NCI-H1417 (cell line): Measurements from ENCODE around the gene CEP57L1.
"Not testable (repeated sequence)": the region's sequence is repeated elsewhere in the genome, so short reads cannot be mapped to it uniquely, and the experiment has no call there.

ENCODE experiments used
- DNase-seq, 3 experiments: peaks; one replicate each; lab custom pipeline; 2025; lab: John Stamatoyannopoulos, UW

Gene CEP57L1

DNA sequence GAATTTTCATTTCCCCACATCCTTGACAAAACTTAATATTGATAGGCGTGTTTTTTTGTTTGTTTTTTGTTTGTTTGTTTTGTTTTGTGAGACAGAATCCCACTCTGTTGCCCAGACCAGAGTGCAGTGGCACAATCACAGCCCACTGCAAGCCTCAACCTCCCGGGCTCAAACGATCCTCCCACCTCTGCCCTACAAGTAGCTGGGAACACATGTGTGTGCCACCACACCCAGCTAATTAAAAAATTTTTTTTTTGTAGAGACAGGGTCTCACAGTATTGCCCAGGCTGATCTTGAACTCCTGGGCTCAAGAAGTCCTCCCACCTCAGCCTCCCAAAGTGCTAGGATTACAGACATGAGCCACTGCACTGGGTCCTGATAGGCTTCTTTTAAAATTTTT, 9.2 kb downstream of the CEP57L1 start:
- DNase-seq = no peak

DNA sequence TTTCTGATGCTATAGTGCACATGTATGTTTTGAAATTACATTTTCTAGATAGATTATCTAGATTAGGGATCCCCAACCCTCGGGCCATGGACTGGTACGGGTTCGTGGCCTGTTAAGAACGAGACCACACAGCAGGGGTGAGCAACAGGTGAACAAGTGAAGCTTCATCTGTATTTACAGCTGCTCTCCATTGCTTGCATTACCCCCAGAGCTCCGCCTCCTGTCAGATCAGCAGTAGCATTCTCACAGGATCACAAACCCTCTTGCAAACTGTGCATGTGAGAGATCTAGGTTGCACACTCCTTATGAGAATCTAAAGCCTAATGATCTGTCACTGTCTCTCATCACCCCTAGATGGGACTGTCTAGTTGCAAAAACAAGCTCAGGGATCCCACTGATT, 10.4 kb downstream of the CEP57L1 start:
- no peak for DNase-seq

DNA sequence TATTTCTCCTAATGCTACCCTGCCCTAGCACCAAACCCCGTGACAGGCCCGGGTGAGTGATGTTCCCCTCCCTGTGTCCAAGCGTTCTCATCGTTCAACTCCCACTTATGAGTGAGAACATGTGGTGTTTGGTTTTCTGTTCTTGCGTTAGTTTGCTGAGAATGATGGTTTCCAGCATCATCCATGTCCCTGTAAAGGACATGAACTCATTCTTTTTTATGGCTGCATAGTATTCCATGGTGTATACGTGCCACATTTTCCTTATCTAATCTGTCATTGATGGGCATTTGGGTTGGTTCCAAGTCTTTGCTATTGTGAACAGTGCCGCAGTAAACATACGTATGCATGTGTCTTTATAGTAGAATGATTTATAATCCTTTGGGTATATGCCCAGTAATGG, 14.4 kb downstream of the CEP57L1 start:
- DNase-seq = not testable (repeated sequence)

DNA sequence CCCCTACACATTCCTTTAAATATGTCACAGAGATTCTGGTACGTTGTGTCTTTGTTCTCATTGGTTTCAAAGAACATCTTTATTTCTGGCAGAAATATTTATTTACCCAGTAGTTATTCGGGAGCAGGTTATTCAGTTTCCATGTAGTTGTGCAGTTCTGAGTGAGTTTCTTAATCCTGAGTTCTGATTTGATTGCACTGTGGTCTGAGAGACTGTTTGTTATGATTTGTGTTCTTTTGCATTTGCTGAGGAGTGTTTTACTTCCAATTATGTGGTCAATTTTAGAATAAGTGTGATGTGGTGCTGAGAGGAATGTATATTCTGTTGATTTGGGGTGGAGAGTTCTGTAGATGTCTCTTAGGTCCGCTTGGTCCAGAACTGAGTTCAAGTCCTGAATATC, 17.4 kb downstream of the CEP57L1 start:
- DNase-seq = not testable (repeated sequence)

DNA sequence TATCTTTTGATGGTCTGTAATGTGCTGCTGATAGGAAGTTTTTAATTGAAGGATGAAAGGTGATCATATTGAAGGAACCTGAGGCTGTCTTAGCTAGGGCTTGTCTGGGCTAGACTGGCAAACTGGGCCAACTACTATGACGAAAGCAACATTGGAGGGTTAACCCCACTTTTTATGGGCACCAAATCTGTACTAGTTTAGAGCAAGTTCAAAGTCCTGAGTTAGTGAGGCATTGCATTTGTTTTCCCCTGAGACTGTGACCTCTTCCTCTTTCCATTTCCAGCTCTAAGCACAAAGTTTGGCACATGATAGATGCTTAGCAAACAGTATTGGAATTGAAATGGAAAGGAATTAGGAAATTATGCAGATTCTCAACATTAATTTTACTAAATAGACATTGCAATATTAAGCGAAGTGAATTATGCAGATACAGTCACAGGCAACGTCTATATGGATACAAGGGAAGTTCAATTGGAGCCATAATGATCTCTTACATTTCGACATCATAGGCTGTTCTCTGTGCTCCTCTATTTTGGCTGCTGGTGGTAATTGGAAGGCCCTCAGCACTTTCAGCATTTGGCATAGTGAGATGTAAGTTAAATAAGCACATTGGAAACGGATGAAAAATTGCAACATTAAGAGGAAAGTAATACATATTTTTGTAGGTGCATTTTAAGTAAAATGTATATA, 22.2 kb downstream of the CEP57L1 start:
- DNase-seq = no peak

DNA sequence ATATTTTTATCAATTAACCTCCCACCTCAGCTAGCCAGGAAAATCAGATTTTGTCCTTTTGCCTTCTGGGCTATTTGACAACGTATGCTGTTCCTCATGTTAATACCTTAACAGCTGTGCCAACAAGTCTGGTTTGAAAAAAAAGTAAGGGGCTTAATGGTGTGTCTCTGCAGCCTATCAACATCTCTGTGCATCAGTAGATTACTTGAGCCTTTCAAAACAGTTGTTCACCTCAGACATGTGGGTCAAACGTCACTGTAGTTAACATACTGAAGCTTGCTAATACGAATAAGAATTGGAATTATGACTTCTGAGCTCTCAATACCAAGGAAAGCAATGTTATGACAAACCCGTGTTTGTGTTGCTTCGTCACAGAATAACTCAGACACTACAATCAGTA, 23.0 kb downstream of the CEP57L1 start:
- peak in 1 of 3 experiments; percentile 39 for DNase-seq

DNA sequence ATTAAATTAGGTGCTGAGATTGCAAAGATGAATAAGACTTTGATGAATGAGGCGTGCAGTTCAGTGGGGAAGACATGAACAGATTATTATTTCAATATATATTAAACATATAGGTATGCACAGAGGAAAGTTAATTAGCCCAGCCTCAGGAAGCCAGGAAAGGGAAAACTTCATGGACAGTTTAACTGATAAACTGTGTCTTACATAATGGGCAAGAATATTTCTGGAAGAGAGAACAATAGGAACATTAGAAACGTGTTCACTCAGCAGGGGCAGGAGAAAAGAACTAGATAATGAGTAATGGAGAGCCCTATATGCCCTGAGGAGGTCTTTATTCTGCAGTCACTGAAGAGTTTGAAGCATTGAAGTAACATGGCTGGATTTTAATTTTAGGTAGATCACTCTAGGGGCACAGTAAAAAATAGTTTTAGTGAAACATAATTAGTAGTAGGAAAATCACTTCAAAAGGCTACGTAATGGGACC, 23.6 kb downstream of the CEP57L1 start:
- peak in 1 of 3 experiments; percentile 51 for DNase-seq

DNA sequence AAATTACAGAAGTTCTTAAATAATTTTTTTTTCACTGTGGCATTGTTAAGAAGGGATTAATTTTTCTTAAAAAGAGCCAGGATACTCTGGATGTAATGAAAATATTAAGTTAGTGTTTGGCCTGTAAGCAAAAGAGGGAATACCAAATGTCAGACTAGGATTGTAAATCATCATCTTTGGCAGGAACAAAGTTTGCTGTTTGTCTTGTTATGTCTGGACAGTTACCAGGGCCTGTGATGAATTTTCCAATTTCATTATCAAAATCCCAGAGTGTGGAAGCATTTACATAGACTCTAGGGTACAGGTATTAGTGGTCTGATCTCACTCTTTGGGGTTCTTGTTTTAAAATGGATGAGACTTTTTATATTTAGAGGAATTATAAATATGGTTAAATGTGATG, 26.1 kb downstream of the CEP57L1 start:
- no peak for DNase-seq

DNA sequence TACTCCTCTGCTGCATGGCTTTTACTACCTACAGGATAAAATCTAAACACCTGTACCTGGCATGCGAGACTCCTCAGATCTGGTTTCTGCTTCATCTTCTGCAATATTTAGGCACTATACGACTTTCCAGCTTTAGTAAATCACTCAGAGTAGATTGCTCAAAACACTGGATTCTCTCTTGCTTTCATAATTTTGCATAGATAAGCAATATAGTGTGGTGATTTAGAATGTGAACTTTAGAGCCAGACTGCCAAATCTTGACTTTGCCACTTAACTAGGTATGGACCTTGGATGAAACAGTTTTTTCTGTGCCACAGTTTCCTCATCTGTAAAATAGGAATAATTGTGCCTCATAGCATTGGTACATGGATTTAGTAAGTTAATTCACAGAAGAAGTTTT, 28.9 kb downstream of the CEP57L1 start:
- no peak for DNase-seq

DNA sequence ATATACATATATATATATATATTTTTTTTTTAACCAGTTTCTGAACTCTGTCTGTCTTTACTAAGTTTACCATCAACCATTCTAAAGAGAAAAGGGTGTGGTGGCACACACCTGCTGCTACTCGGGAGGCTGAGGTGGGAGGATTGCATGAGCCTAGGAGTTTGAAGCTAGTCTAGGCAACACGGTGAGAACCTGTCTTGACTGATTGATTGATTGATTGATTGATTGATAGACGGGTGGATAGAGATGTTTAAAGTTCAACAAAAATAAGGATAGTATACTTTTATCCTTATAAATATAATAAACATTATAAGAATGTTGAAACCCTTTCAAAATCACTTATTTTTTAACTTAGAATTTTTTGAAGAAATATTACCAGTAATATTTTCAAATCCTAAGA, 30.2 kb downstream of the CEP57L1 start:
- no peak for DNase-seq

DNA sequence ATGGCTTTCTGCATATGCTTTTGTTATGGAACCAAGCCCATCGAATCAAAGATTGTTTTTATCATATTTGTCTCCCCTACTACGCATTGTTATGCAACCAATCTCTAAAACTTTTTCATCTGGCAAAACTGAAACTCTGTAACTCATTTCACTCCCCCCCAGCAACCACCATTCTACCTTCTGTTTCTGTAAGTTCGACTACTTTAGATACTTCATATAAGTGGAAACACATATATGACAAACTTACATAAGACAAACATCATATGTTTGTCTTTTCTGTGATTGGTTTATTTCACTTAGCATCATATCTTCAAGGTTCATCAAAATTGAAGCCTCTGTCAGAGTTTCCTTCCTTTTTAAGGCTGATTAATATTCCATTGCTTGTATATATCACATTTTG, 34.8 kb downstream of the CEP57L1 start:
- DNase-seq = no peak

DNA sequence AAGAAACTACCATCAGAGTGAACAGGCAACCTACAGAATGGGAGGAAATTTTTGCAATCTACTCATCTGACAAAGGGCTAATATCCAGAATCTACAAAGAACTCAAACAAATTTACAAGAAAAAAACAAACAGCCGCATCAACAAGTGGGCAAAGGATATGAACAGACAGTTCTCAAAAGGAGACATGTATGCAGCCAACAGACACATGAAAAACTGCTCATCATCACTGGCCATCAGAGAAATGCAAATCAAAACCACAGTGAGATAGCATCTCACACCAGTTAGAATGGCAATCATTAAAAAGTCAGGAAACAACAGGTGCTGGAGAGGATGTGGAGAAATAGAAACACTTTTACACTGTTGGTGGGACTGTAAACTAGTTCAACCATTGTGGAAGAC, 40.3 kb downstream of the CEP57L1 start:
- DNase-seq = not testable (repeated sequence)

DNA sequence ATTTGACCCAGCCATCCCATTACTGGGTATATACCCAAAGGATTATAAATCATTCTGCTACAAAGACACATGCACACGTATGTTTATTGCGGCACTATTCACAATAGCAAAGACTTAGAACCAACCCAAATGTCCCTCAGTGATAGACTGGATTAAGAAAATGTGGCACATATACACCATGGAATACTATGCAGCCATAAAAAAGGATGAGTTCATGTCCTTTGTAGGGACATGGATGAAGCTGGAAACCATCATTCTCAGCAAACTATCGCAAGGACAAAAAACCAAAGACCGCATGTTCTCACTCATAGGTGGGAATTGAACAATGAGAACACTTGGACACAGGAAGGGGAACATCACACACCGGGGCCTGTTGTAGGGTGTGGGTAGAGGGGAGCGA, 40.7 kb downstream of the CEP57L1 start:
- not testable (repeated sequence) for DNase-seq

DNA sequence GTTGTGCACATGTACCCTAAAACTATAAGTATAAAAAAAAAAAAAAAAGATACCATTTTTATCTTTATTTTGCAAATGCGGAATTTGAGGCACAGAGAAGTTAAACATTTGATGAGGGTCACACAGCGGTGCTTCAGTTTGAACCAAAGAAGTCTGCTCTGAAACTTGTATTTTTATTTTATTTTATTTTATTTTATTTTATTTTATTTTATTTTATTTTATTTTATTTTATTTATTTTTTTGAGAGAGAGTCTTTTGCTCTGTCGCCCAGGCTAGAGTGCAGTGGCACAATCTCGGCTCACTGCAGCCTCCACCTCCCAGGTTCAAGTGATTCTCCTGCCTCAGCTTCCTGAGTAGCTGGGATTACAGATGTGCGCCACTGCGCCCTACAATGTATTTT, 41.2 kb downstream of the CEP57L1 start:
- DNase-seq = not testable (repeated sequence)

DNA sequence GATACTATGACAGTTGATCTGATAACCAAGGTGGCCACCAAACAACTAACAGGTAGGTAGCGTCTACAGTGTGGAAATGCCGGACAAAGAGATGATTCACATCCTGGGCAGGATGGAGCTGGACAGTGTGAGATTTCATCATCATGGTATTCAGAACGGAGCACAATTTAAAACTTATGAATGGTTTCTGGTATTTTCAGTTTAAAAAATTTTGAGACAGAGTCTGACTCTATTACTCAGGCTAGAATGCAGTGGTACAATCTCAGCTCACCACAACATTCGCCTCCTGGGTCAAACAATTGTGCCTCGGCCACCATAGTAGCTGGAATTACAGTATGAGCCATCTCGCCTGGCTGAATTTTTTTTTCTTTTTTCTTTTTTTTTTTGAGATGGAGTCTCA, 43.8 kb downstream of the CEP57L1 start:
- no peak for DNase-seq

DNA sequence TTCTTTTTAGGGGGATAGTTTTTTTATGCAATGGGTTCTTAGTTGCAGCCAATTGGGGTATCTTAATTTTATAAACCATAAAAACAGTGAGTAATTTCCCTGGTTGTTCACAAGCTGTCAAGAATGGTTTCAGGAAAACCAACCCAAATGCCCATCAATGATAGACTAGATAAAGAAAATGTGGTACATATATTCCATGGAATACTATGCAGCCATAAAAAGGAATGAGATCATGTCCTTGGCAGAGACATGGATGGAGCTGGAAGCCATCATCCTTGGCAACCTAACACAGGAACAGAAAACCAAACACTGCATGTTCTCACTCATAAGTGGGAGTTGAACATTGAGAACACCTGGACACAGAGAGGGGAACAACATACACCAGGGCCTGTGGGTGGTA, 46.8 kb downstream of the CEP57L1 start:
- DNase-seq = not testable (repeated sequence)

DNA sequence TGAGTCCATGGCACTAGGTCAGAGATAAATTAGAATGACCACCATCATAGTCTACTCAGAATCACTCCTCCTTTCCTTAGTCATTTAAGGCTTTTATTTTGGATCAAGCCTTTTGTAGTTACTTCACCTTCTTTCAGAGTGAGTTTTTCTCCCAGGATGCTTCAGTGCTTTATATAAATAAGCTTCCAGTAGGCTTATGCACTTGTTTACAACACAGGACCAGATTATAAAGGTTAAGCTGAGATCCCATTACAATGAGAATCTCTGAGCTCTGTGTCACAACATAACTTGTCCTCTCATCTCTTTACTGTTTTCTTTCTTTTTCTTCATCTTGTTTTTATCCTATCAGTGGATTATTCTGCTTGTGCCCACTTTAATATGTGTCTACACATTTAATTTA, 47.9 kb downstream of the CEP57L1 start:
- no peak for DNase-seq

DNA sequence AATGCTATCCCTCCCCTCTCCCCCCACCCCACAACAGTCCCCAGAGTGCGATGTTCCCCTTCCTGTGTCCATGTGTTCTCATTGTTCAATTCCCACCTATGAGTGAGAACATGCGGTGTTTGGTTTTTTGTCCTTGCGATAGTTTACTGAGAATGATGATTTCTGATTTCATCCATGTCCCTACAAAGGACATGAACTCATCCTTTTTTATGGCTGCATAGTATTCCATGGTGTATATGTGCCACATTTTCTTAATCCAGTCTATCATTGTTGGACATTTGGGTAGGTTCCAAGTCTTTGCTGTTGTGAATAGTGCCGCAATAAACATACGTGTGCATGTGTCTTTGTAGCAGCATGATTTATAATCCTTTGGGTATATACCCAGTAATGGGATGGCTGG, 52.9 kb downstream of the CEP57L1 start:
- not testable (repeated sequence) for DNase-seq

DNA sequence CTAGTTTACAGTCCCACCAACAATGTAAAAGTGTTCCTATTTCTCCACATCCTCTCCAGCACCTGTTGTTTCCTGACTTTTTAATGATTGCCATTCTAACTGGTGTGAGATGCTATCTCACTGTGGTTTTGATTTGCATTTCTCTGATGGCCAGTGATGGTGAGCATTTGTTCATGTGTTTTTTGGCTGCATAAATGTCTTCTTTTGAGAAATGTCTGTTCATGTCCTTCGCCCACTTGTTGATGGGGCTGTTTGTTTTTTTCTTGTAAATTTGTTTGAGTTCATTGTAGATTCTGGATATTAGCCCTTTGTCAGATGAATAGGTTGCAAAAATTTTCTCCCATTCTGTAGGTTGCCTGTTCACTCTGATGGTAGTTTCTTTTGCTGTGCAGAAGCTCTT, 53.4 kb downstream of the CEP57L1 start:
- not testable (repeated sequence) for DNase-seq

DNA sequence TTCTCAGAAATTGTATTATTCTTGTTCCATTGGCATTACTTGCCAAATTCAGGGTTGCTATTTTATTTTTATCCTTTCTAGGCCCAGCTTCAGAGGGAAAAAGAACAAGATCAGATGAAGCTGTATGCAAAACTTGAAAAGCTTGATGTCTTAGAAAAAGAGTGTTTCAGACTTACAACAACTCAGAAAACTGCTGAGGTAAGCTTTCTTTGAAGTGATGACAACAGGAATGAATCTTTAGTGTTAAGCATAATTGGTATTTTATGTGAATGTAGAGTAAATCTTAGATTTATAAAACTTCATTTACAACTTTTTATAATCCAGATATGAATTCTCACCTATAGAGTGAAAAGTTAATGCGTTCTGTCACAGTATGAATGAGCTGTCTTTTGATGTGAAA, 58.4 kb downstream of the CEP57L1 start:
- DNase-seq = no peak

DNA sequence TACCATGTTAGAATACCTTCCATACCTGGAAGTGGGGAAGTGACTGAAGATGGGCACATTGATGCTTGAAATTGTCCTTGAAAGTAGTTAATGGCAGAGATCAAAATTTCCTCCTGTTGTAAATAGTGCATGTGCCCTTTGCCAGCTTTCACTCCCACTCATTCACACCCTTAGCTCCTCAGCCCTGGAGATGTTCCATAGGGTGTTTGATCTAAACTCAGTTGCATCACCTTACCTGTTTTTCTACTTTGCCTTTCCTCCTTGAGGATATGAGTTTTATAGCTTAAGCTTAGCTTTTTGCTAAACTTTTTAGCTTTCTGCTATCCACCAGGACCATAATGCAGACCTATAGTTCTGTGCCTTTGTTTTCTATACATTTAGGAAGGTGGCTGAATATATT, 69.0 kb downstream of the CEP57L1 start:
- no peak for DNase-seq

DNA sequence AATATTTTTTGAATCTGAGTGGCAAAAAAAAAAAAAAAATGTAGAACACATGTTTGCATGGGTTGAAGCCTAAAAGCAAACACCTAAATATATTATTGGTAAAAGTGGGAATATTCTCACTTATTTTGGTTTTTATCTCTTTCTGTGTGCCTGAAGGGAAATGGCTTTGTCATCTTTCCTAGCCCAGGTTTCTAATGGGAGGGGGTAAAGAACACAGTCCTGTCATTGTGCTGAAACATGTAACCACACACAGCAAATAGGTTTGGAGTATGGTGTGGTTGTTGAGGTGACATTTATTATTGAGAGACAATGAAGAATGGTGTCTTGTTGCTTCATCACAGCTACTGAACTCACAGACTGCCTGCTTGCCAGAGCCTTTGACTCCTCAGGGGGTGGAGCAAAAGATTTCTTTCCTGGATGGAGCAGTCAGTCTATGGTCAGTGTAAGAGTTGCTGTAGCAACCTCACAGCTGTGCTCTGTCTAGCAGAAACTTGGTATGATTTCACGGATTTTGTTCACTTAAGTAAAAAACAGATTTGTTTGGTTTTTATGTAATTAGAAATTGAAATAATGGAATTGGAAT, 70.2 kb downstream of the CEP57L1 start:
- peak; percentile 17 to 67 (median 26) for DNase-seq

DNA sequence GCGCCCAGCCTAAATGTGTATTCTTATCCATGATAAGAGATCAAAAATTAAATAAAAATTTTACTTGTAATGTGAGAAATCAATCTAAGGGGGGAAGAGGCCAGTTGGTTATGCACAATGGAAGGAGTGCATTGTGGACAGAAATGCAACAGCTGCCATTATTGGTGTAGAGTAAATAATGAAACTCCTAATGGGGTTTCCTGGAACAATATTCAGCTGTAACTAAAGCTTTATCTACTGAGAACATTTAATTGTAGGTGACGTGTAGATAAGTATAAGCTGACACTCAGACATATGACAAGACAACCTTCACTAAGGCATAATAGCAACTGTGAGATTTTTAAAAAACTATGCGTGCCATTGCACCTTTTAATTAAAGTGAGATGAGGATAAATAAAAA, 71.4 kb downstream of the CEP57L1 start:
- peak in 2 of 3 experiments; percentile 42 to 74 for DNase-seq

DNA sequence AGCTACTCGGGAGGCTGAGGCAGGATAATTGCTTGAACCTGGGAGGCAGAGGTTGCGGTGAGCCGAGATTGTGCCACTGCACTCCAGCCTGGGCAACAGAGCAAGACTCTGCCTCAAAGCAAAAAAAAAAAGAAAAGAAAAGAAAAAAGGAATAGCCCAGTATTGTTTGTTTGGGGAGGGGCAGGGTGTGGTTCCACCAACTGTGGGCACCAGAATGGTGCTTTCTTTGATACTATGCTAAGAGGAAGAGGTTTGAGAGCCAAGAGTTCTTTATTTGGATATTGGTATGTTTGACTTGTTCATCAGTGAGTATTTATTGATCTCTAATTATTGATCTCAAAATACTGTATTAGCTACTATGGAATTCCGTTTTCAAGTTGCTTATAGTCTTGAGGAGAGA, 72.3 kb downstream of the CEP57L1 start:
- DNase-seq = no peak
